HG02852 (cell line): ENCODE data around the gene UBL7.

Source experiments
- ATAC-seq: cut with Tn5 transposase; IDR thresholded peaks from one replicate; pipeline ENCODE4 v1.9.1; 2021; ENCODE audit warnings: mild to moderate bottlenecking, moderate library complexity; ENCODE audit not compliant: unreplicated experiment

The UBL7 gene

DNA sequence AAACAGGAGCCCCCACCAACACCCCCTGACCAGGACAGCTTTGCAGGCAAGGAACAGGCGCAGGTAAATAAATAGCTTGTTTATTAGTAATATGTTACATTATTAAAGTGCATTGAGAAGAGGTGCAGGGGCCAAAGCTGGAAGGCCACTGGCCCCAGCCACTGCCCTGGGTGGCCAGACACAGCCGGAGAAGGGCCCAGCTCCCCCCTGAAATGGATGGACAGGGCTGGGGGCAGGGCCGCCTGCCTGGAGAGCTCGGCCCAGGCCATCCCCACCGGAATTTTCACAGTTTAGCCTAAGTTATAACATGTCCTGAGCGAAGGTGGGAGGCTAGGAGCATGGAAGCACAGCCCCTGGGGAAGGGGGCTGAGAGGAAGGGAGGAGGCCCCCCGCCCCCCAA lies 51.7 kb downstream of the UBL7 start:
- ATAC-seq: no peak

DNA sequence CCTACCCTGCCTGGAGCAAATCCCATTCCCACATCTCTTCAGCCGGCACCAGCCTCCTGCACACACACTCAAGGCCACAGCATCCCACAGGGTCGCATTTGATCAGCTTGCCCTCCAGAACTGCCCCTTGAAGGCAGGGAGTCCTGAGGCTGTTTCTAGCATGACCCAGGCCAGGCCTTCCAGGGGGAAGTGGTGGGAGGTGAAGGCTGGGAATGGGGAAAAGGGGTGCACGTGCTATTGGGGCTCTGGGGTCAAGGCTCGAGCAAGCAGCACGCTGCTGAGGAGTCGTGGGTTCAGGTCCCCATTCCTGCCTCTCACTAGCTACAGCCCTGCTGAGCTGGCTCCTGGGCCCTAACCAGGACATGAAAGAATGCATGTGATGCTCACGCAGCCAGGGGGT lies 52.1 kb downstream of the UBL7 start:
- ATAC-seq: no peak

- ATAC-seq: no peak
These were observed 52.6 kb downstream of the UBL7 start for GRCh38 chr15:74408385-74408784.

- no peak for ATAC-seq
These were observed 53.8 kb downstream of the UBL7 start for GRCh38 chr15:74406992-74407705.

DNA sequence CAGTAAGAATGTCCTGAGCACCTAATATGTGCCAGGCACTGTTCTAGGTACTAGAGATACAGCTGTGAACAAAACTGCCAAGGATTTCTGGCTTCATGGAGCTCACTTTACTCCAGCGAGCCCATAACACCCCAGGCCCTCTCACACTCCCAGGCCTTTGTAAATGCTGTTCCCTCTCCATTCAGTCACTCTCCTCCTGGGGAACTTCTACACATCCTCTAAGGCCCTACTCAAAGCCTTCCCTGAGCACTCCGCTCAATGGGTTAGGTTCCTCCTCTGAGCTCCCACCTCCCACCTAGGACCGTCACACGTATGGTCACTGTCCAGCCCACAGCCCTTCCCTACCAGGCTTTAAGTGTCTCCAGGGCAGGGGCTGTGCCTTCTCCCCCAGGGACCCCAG lies 54.4 kb downstream of the UBL7 start:
- ATAC-seq: no peak

DNA sequence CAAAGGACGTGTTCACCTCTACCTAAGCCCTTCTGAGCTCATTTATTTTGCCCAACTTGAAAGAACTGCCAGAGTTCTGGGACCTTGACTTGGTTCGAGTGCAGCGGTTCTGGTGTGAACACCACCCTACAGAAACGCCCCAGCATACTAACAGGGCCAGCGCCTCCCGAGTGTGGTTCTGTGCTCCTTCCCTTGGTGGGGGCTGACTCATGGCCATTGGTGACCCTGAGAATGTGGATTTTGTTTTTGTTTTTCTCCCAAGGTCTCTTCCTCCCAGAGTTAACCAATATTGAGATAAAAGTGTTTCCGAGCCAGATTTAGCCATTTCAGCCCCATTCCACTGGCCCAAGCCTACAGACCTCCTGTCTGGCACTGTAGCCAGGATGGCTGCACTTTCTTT lies 55.1 kb downstream of the UBL7 start:
- ATAC-seq: no peak

DNA sequence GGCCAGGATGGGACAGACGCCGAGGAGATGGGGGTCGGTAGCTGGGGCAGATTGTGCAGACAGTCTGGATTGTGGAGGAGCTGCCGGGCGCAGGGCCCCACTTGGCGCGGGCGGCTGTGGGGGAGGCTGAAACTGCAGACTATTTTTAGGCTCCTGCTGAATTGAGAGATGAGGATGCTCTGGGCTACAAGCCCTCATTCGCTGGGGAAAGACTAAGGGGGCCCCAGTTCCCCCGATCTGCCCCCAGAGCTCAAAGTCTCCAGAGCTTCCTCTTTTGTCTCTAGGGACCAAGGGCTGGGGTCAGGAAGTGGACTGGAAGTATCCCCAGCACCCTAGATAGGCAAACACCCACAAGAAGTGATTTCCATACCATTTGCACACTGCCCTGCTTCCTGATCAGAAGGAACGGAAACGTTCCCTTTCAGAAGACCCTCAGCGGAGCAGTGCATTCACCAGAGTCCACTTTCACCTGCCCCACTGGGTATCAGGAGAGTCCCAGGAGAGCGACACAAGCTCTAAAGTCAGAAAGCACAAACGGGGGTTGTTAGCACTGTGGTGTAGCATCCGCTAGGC lies 56.9 kb downstream of the UBL7 start:
- ATAC-seq: no peak

GRCh38 chr15:74403588-74403919 lies 57.4 kb downstream of the UBL7 start:
- ATAC-seq: peak; percentile 15

- ATAC-seq: peak; percentile 35
These were observed 57.9 kb downstream of the UBL7 start for GRCh38 chr15:74402873-74403587.

GRCh38 chr15:74402337-74402841 lies 58.6 kb downstream of the UBL7 start:
- no peak for ATAC-seq

DNA sequence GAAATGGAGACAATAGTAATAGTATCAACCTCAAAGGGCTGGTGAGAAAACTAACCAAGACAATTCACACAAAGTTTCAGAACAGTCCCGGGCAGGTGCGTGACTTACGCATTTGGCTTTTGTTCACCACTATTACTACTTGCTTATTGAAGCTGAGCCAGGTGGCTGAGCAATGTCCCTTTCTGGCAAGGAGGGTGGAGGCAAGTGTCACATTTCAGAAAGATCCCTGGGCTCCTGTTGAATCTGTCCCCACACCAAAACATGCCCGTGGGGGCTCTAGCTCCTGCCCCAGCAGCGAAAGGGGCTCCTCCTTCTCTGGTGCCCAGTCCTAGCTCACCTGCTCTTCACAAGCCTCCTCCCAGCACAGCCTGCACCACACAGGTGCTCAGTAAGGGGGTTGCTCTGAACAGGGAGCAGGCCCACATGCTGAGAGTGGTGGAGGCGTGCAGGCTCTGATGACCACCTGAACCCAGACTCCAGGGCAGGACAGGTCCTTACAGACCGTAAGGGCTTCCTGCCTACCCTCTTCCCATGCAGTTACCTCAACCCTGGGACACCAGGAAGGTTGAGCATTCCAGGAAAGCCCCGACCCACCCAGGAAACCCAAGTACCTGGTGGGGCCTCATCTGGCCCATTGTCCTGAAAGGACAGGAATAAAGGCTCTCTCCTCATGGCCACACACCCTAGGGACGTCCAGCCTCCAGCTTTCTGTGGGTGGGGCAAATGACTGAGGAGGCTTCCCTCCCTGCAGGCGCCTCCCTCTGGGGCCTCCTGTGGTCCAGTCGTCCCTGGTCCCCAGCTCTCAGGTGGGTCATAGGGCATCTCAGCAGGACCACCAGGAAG lies 59.8 kb downstream of the UBL7 start:
- no peak for ATAC-seq

- no peak for ATAC-seq
These were observed 60.6 kb downstream of the UBL7 start for GRCh38 chr15:74400313-74400860.

- no peak for ATAC-seq
These were observed 61.2 kb downstream of the UBL7 start for GRCh38 chr15:74399511-74400312.

DNA sequence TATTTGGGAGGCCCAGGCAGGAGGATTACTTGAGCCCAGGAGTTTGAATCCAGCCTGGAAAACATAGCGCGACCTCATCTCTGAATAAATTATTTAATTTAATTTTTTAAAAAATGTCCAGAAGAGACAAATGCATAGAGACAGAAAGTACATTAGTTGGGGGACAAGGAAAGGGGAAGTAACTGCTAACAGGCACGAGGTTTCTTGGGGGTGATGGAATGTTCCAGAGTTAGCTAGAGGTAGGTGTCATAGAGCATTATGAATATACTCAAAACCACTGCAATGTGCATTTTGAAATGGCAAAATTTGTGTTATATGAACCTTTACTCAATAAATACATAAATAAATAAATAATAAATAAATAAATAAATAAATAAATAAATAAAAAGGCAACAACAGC lies 61.9 kb downstream of the UBL7 start:
- no peak for ATAC-seq

DNA sequence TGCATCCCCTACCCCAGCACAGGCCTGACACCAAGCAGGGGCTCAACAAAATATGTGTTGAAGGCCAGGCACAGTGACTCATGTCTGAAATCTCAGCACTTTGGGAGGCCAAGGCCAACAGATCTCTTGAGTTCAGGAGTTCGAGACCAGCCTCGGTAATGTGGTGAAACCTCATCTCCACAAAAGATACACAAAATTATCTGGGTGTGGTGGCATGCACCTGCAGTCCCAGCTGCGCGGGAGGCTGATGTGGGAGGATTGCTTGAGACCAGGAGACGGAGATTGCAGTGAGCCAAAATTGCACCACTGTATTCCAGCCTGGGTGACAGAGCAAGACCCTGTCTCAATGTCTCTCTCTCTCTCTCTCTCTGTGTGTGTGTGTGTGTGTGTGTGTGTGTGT lies 62.8 kb downstream of the UBL7 start:
- ATAC-seq: no peak

DNA sequence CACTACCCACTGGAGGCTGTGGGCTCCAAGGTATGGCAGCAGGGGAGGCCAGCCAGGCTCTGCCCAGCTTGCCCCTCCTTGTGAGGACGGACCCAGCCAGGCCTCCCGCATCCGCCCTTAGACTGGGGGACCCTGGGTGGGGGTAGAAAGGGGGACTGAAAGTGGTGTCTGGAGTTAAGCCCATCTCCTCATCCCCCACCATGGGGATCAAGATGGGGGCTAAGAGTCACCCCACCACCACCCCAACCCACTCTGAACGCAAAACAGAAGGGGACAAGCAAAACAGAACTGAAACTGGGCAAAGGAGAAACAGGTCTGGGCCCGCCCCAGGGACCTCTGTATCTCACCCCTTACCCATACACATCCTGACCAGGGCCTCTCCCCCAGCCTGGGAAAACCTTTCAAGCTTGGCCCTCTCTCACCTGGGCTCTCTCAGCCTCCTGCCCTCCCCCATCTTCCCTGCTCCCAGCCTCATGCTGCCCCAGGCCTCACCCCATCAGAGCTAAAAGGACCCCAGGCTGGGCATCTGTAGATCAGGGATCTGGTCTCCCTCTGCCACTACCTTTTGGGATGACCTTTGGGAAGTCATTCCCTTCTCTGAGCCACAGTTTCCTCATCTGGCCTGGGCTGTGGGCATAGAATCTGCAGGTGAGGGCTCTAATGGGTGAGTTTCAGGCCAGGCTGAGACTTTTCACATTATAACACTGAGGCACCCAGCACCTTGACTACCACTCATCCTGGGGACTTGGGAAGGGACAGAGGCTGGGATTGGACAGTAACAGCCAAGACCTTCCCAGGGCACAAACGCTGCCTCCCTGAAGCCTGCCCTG lies 63.5 kb downstream of the UBL7 start:
- ATAC-seq: no peak

DNA sequence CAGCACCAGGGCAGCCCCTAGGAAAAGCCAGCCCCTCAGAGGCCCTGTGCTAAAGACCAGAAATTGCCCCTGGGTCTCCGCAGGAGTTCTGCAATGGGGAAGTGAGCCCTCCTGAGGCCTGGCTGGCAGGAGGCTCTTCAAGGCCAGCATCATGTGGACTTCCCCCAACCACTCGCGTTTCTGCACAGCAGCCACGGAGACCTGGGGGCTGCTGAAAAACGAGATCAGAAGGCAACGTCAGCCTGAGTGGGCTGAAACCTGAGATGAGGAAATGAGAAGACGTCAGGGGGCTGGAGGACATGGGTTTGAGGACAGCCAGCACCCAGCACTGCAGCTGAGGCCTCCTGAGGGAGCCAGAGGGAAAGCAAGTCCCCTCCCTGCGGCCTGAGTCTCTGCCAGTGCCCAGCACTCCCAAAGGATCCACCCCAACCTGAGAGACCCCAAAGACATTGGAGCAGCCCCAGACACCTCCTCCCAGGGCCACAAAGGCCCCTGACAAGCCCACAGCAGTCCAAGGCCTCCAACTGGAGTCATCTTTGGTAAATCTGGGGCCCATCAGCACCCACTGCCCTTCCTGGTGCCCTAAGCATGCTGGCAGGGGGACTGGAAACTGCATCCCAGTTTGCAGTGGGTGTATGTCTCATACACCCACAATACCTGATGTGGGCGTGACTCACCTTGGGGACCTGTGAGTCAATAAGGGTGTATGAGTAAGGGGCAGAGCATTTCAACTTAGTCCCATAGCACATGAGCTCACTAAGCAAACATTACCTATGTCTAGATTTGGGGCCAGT lies 64.3 kb downstream of the UBL7 start:
- ATAC-seq: peak; percentile 39

GRCh38 chr15:74396146-74396438 lies 64.9 kb downstream of the UBL7 start:
- no peak for ATAC-seq
